Esophagus squamous epithelium (tissue), 4 donors: ENCODE measurements around the gene NMBR.

Experiments used
- CTCF ChIP-seq, 6 experiments: fragments of 450-650 bp in 4 of 6; fragments of 200-600 bp in 2 of 6; sonication (generic) in 2 of 6; IDR thresholded peaks; one replicate each; pipeline ENCODE4 v1.5.1; 2016 to 2019; ENCODE audit warnings: antibody characterized with exemption in 6 of 6, mild to moderate bottlenecking in 4 of 6, moderate library complexity in 4 of 6
- POLR2A ChIP-seq, 4 donors: fragments of 450-650 bp; IDR thresholded peaks; one replicate each; pipeline ENCODE4 v1.6.1; 2017; ENCODE audit warnings: antibody characterized with exemption in 4 of 4, mild to moderate bottlenecking in 4 of 4, moderate library complexity in 3 of 4

GRCh38 chr6:142030115-142030619 lies 116.8 kb downstream of the NMBR start:
- TF ChIP-seq POLR2A (IDR thresholded peaks at IDR 0.05) (no peak), CTCF (IDR thresholded peaks at IDR 0.05) (no peak)
